ENCODE results near the gene RIN3.
"Not testable (repeated sequence)": the region's sequence is repeated elsewhere in the genome, so short reads cannot be mapped to it uniquely, and the experiment has no call there.

Gene RIN3

GRCh38 chr14:92637228-92637627, 123.6 kb downstream of the RIN3 start:
- no peak for DNase-seq (ENCODE audit: low read depth)
- in situ Hi-C loops (cut with HindIII; ENCODE audit: low sequenced_read_pairs) = no loop called here
- no peak overlapping the region for H3K4me3 ChIP-seq (ENCODE audit: low read depth, low read length)

GRCh38 chr14:92637864-92638263, 124.3 kb downstream of the RIN3 start:
- in situ Hi-C loops (cut with HindIII; ENCODE audit: low sequenced_read_pairs) = no loop called here
- no peak for TF ChIP-seq CTCF (IDR thresholded peaks at IDR 0.05; ENCODE audit: low read depth, low read length, missing control alignments)
- no peak for DNase-seq (ENCODE audit: low read depth)
- no peak overlapping the region for H3K4me3 ChIP-seq (ENCODE audit: low read depth, low read length)

More at GRCh38 chr14:92637228-92637627, 123.6 kb downstream of the RIN3 start:
- no peak for TF ChIP-seq CTCF (IDR thresholded peaks at IDR 0.05; ENCODE audit: low read depth, low read length, missing control alignments)

- no peak for TF ChIP-seq CTCF (IDR thresholded peaks at IDR 0.05; ENCODE audit: low read depth, low read length, missing control alignments)
- DNase-seq (ENCODE audit: low read depth) = no peak
- no peak overlapping the region for H3K4me3 ChIP-seq (ENCODE audit: low read depth, low read length)
- in situ Hi-C loops (cut with HindIII; ENCODE audit: low sequenced_read_pairs) = no loop called here
Measured at GRCh38 chr14:92638266-92638665, 124.7 kb downstream of the RIN3 start.

GRCh38 chr14:92638904-92639303, 125.3 kb downstream of the RIN3 start:
- in situ Hi-C loops (cut with HindIII; ENCODE audit: low sequenced_read_pairs) = no loop called here
- H3K4me3 ChIP-seq (ENCODE audit: low read depth, low read length) = no peak overlapping the region
- no peak for DNase-seq (ENCODE audit: low read depth)
- TF ChIP-seq CTCF (IDR thresholded peaks at IDR 0.05; ENCODE audit: low read depth, low read length, missing control alignments) = no peak

- DNase-seq (ENCODE audit: low read depth); in situ Hi-C loops (cut with HindIII; ENCODE audit: low sequenced_read_pairs); H3K4me3 ChIP-seq (ENCODE audit: low read depth, low read length): not testable (repeated sequence)
Measured at GRCh38 chr14:92639472-92640117, 126.0 kb downstream of the RIN3 start.

- DNase-seq (ENCODE audit: low read depth) = no peak
- H3K4me3 ChIP-seq (ENCODE audit: low read depth, low read length) = no peak overlapping the region
- TF ChIP-seq CTCF (IDR thresholded peaks at IDR 0.05; ENCODE audit: low read depth, low read length, missing control alignments) = no peak
- in situ Hi-C loops (cut with HindIII; ENCODE audit: low sequenced_read_pairs) = no loop called here
Measured at GRCh38 chr14:92641306-92641705, 127.7 kb downstream of the RIN3 start.

- no peak for TF ChIP-seq CTCF (IDR thresholded peaks at IDR 0.05; ENCODE audit: low read depth, low read length, missing control alignments)
- no peak for DNase-seq (ENCODE audit: low read depth)
- in situ Hi-C loops (cut with HindIII; ENCODE audit: low sequenced_read_pairs) = no loop called here
- no peak overlapping the region for H3K4me3 ChIP-seq (ENCODE audit: low read depth, low read length)
Measured at GRCh38 chr14:92644171-92644969, 130.8 kb downstream of the RIN3 start.

All from astrocyte of the cerebellum (primary cell).